IMR-90 (cell line): ENCODE data around the gene SPATA18. TPM values are rescaled to one million over a fixed set of nuclear protein-coding genes. Genes with fewer than 3 reads are reported as not detected.

Experiments
- ATAC-seq: fragments of 200-7000 bp; cut with Tn5 transposase; 2 replicates; pipeline ENCODE4 v1.9.1; 2020; ENCODE audit warnings: low read depth, mild to moderate bottlenecking, moderate library complexity
- BruUV-seq: library from RNA; stranded (reverse); fragments of 400-500 nt; replicated peaks from 2 replicates; lab custom pipeline; 2021; lab: Mats Ljungman, UMichigan
- CTCF ChIA-PET: fragments of 300-600 bp; formaldehyde crosslinking; extraction: SDS; loops from one replicate; lab custom pipeline; 2021; ENCODE audit warnings: antibody characterized with exemption; lab: Yijun Ruan, JAX
- POLR2A ChIA-PET: fragments of 300-600 bp; sonication (Branson Sonifier 250); formaldehyde crosslinking; loops from one replicate; lab custom pipeline; 2022; ENCODE audit warnings: antibody characterized with exemption; ENCODE audit not compliant: unreplicated experiment; lab: Charles Lee
- DNase-seq: peaks from one replicate; pipeline ENCODE4 v3.0.0; 2013
- H2AFZ ChIP-seq: replicated peaks from 2 replicates; pipeline ENCODE3; 2013; ENCODE audit warnings: low read length, mild to moderate bottlenecking; ENCODE audit not compliant: poor library complexity
- H2AK5ac ChIP-seq: 2 replicates; pipeline ENCODE4 v1.6.1; 2013; ENCODE audit warnings: low read depth, low read length, inconsistent platforms
- H2AK9ac ChIP-seq: replicated peaks from 2 replicates; pipeline ENCODE3; 2013; ENCODE audit warnings: mild to moderate bottlenecking, low read depth, low read length, moderate library complexity; ENCODE audit not compliant: poor library complexity
- H2BK120ac ChIP-seq: 2 replicates; pipeline ENCODE4 v1.6.1; 2013; ENCODE audit warnings: low read depth, low read length, inconsistent platforms
- H2BK15ac ChIP-seq: 3 replicates; pipeline ENCODE4 v1.6.1; 2013; ENCODE audit warnings: low read depth, low read length, inconsistent platforms
- H2BK20ac ChIP-seq: 2 replicates; pipeline ENCODE4 v1.6.1; 2013; ENCODE audit warnings: low read depth, mild to moderate bottlenecking, inconsistent platforms, low read length, moderate library complexity
- H2BK5ac ChIP-seq: 2 replicates; pipeline ENCODE4 v1.6.1; 2013; ENCODE audit warnings: mild to moderate bottlenecking, low read depth, low read length, inconsistent platforms; ENCODE audit not compliant: poor library complexity, severe bottlenecking
- H3K14ac ChIP-seq: replicated peaks from 2 replicates; pipeline ENCODE4 v1.6.1; 2013; ENCODE audit warnings: low read depth, low read length, inconsistent platforms
- H3K18ac ChIP-seq: 2 replicates; pipeline ENCODE4 v1.6.1; 2013; ENCODE audit warnings: low read depth, low read length, control low read depth
- H3K23ac ChIP-seq: 2 replicates; pipeline ENCODE4 v1.6.1; 2013; ENCODE audit warnings: low read depth, low read length, inconsistent platforms
- H3K27ac ChIP-seq: 2 replicates; pipeline ENCODE4 v1.5.1; 2013; ENCODE audit warnings: mild to moderate bottlenecking, control low read depth, low read length; ENCODE audit not compliant: insufficient read depth
- H3K27me3 ChIP-seq: 2 replicates; pipeline ENCODE4 v1.6.1; 2013; ENCODE audit warnings: low read length; ENCODE audit not compliant: control insufficient read depth, insufficient read depth
- H3K36me3 ChIP-seq: 2 replicates; pipeline ENCODE4 v1.6.1; 2013; ENCODE audit warnings: low read length, mixed read lengths; ENCODE audit not compliant: control insufficient read depth, insufficient read depth
- H3K4ac ChIP-seq: 2 replicates; pipeline ENCODE4 v1.6.1; 2013; ENCODE audit warnings: low read depth, low read length, inconsistent platforms
- H3K4me1 ChIP-seq: 2 replicates; pipeline ENCODE4 v1.6.1; 2013; ENCODE audit warnings: low read length, mixed read lengths; ENCODE audit not compliant: control insufficient read depth, insufficient read depth
- H3K4me2 ChIP-seq: 2 replicates; pipeline ENCODE4 v1.6.1; 2013; ENCODE audit warnings: low read depth, mild to moderate bottlenecking, control low read depth, low read length, moderate library complexity
- H3K4me3 ChIP-seq: 2 replicates; pipeline ENCODE4 v1.5.1; 2013; ENCODE audit warnings: low read depth, mild to moderate bottlenecking, control low read depth, low read length, moderate library complexity; ENCODE audit not compliant: insufficient read depth
- H3K56ac ChIP-seq: 2 replicates; pipeline ENCODE4 v1.6.1; 2013; ENCODE audit warnings: low read length, inconsistent platforms; ENCODE audit not compliant: insufficient read depth; ENCODE audit errors: extremely low read depth
- H3K79me1 ChIP-seq, 2 experiments: 2 replicates each; pipeline ENCODE4 v1.6.1; 2013; ENCODE audit warnings: low read length in 2 of 2, inconsistent platforms in 1 of 2, low read depth in 1 of 2
- H3K9ac ChIP-seq: 2 replicates; pipeline ENCODE4 v1.6.1; 2013; ENCODE audit warnings: low read depth, low read length, control low read depth
- H3K9me1 ChIP-seq: 2 replicates; pipeline ENCODE4 v1.6.1; 2013; ENCODE audit warnings: low read length, inconsistent platforms; ENCODE audit not compliant: insufficient read depth
- H3K9me3 ChIP-seq: 2 replicates; pipeline ENCODE4 v1.6.1; 2013; ENCODE audit warnings: low read length; ENCODE audit not compliant: control insufficient read depth, insufficient read depth
- H4K20me1 ChIP-seq: 2 replicates; pipeline ENCODE4 v1.6.1; 2013; ENCODE audit warnings: low read length, inconsistent platforms; ENCODE audit not compliant: insufficient read depth
- H4K5ac ChIP-seq: 2 replicates; pipeline ENCODE4 v1.6.1; 2013; ENCODE audit warnings: mild to moderate bottlenecking, low read depth, low read length, control low read depth
- H4K8ac ChIP-seq, 2 experiments: 2 replicates each; pipeline ENCODE4 v1.6.1; 2013; ENCODE audit warnings: low read depth in 2 of 2, low read length in 2 of 2, control low read depth in 1 of 2, inconsistent platforms in 1 of 2
- H4K91ac ChIP-seq: 2 replicates; pipeline ENCODE4 v1.6.1; 2013; ENCODE audit warnings: low read depth, low read length, inconsistent platforms; ENCODE audit not compliant: insufficient read depth
- BHLHE40 ChIP-seq: fragments of 150-350 bp; IDR thresholded peaks from 2 replicates; pipeline ENCODE4 v1.6.1; 2016; ENCODE audit warnings: mild to moderate bottlenecking, low read depth, low read length
- CEBPB ChIP-seq: IDR thresholded peaks from 2 replicates; pipeline ENCODE4 v1.6.1; 2012; ENCODE audit warnings: low read depth, low read length, improper control_type of control experiment
- CHD1 ChIP-seq: IDR thresholded peaks from 2 replicates; pipeline ENCODE4 v1.6.1; 2012; ENCODE audit warnings: low read depth, low read length, improper control_type of control experiment
- FOS ChIP-seq: fragments of 150-350 bp; IDR thresholded peaks from 2 replicates; pipeline ENCODE4 v1.6.1; 2016; ENCODE audit warnings: low read depth, low read length
- MAFK ChIP-seq: IDR thresholded peaks from 2 replicates; pipeline ENCODE4 v1.6.1; 2012; ENCODE audit warnings: low read depth, low read length, improper control_type of control experiment
- MAZ ChIP-seq: IDR thresholded peaks from 2 replicates; pipeline ENCODE4 v1.6.1; 2012; ENCODE audit warnings: low read depth, mild to moderate bottlenecking, low read length, improper control_type of control experiment, moderate library complexity, borderline replicate concordance
- MXI1 ChIP-seq: IDR thresholded peaks from 2 replicates; pipeline ENCODE4 v1.6.1; 2012; ENCODE audit warnings: low read depth, mild to moderate bottlenecking, low read length, moderate library complexity, borderline replicate concordance
- NFE2L2 ChIP-seq: fragments of 150-350 bp; IDR thresholded peaks from 2 replicates; pipeline ENCODE4 v1.6.1; 2016; ENCODE audit warnings: low read depth, mild to moderate bottlenecking, low read length
- POLR2A ChIP-seq: IDR thresholded peaks from 2 replicates; pipeline ENCODE4 v1.6.1; 2012; ENCODE audit warnings: mild to moderate bottlenecking, low read depth, low read length
- RAD21 ChIP-seq: IDR thresholded peaks from 2 replicates; pipeline ENCODE4 v1.6.1; 2012; ENCODE audit warnings: low read length, improper control_type of control experiment
- RCOR1 ChIP-seq: IDR thresholded peaks from 2 replicates; pipeline ENCODE4 v1.6.1; 2012; ENCODE audit warnings: mild to moderate bottlenecking, low read length, improper control_type of control experiment; ENCODE audit not compliant: insufficient replicate concordance
- RFX5 ChIP-seq: IDR thresholded peaks from 2 replicates; pipeline ENCODE4 v1.8.0; 2012; ENCODE audit warnings: low read depth, mild to moderate bottlenecking, low read length, moderate library complexity
- SMC3 ChIP-seq: fragments of 150-350 bp; IDR thresholded peaks from 2 replicates; pipeline ENCODE4 v1.6.1; 2016; ENCODE audit warnings: low read depth, mild to moderate bottlenecking, antibody characterized with exemption, low read length, moderate library complexity
- whole genome bisulfite sequencing, 2 experiments: methylation state at CpG; one replicate each; pipeline versions ENCODE4 v1.1.5 to v1.1.7; 2013; ENCODE audit warnings: missing lambda C conversion rate in 2 of 2; ENCODE audit not compliant: insufficient read length in 1 of 2; ENCODE audit errors: extremely low coverage in 2 of 2; 5-methylcytosine and 5-hydroxymethylcytosine counted together
- dilution Hi-C: fragments of 300-500 bp; cut with HindIII; formaldehyde crosslinking; loops from one replicate; pipeline ENCODE4 v1.14.3; 2018; ENCODE audit warnings: low sequenced_read_pairs; ENCODE audit not compliant: unreplicated experiment
- in situ Hi-C: fragments of 300-500 bp; cut with MboI; formaldehyde crosslinking; loops from 3 replicates; pipeline ENCODE4 v1.14.3; 2019; ENCODE audit warnings: low sequenced_read_pairs, inconsistent platforms, mixed read lengths
- intact Hi-C: fragments of 100-400 bp; cut with micrococcal nuclease; formaldehyde crosslinking; loops from 2 replicates; pipeline ENCODE4 v1.10.0; 2022
- polyA plus RNA-seq, 3 experiments: library from polyadenylated mRNA; depleted of rRNA; stranded (reverse); fragments of >200 nt; gene quantifications; 2 replicates each; pipeline ENCODE4 v1.2.3, GENCODE V29; 2012; ENCODE audit warnings: low replicate concordance in 1 of 3
- total RNA-seq: library from RNA; depleted of rRNA; stranded (reverse); fragments of >200 nt; gene quantifications from 2 replicates; pipeline ENCODE4 v1.2.3, GENCODE V29; 2012
- TF ChIP-seq, protein P1 (sequence below): fragments of 150-350 bp; IDR thresholded peaks from 2 replicates; pipeline ENCODE4 v1.6.1; 2017; ENCODE audit warnings: mild to moderate bottlenecking, antibody characterized with exemption, low read length, low read depth
- TF ChIP-seq, protein P2 (sequence below): fragments of 150-350 bp; IDR thresholded peaks from 2 replicates; pipeline ENCODE4 v1.6.1; 2016; ENCODE audit warnings: low read depth, mild to moderate bottlenecking, low read length, moderate library complexity, borderline replicate concordance
- TF ChIP-seq, protein P3 (sequence below): conservative IDR thresholded peaks from 2 replicates; pipeline ENCODE4 v1.5.1; 2012; ENCODE audit warnings: mild to moderate bottlenecking, low read depth, low read length, improper control_type of control experiment

Gene SPATA18
- total and polyA plus RNA-seq, 2 of the 4 experiments (the other 2 are of a cell fraction) = 3.0 to 4.7 TPM

DNA sequence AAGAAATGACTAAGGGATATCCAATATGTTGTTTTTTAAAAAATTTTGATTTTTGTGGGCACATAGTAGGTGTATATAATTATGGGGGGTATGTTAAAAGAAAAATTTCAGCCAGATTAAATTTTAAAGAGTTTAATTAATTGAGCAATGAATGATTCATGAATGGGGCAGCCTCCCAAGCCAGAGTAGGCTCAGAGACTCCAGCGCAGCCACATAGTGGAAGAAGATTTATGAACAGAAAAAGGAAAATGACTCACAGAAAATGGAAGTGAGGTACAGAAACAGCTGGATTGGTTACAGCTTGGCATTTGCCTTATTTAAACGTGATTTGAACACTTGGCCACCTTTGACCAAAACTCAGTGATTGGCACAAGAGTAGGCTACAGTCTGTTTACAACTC lies 91.7 kb downstream of the SPATA18 start:
- WGBS, 2 experiments = no CpG with 5 or more reads among the region's 2 CpGs
- Histone ChIP-seq H3K4ac (no peak overlapping the region), H2AFZ (no peak overlapping the region), H3K36me3 (no peaks in the 10 kb centered on the region), H2BK20ac (no peak overlapping the region), H3K23ac (no peak overlapping the region), H3K9me3 (no peaks in the 10 kb centered on the region), H3K18ac (no peak overlapping the region), H2AK9ac (no peak overlapping the region), H3K9ac (no peak overlapping the region), H4K91ac (no peak overlapping the region), H3K79me1 (no peaks in the 10 kb centered on the region), H2AK5ac (no peak overlapping the region), H3K4me3 (no peak overlapping the region), H3K27me3 (no peaks in the 10 kb centered on the region), H3K56ac (no peak overlapping the region), H4K5ac (no peak overlapping the region), H4K8ac (no peak overlapping the region), H2BK120ac (no peak overlapping the region), H3K9me1 (no peaks in the 10 kb centered on the region), H3K4me2 (no peak overlapping the region), H3K14ac (no peak overlapping the region), H2BK15ac (no peak overlapping the region), H4K20me1 (no peaks in the 10 kb centered on the region), H3K4me1 (no peaks in the 10 kb centered on the region), H2BK5ac (no peak overlapping the region), H3K27ac (no peak overlapping the region)
- no peak for ATAC-seq
- dilution Hi-C loops (no loop called here), intact Hi-C loops (loop anchor here (10.0 kb wide), 1 partner anchor 62 kb away; no protein-coding TSS in a partner anchor), in situ Hi-C loops (no loop called here)
- no peak for TF ChIP-seq SMC3
- no peak for TF ChIP-seq RAD21
- no peak for TF ChIP-seq BHLHE40
- no peak for TF ChIP-seq MXI1
- TF ChIP-seq RCOR1 = no peak
- TF ChIP-seq RFX5 = no peak
- no peak for TF ChIP-seq MAFK
- TF ChIP-seq FOS = no peak
- no peak for TF ChIP-seq NFE2L2
- TF ChIP-seq POLR2A = no peak
- TF ChIP-seq, protein P1, sequence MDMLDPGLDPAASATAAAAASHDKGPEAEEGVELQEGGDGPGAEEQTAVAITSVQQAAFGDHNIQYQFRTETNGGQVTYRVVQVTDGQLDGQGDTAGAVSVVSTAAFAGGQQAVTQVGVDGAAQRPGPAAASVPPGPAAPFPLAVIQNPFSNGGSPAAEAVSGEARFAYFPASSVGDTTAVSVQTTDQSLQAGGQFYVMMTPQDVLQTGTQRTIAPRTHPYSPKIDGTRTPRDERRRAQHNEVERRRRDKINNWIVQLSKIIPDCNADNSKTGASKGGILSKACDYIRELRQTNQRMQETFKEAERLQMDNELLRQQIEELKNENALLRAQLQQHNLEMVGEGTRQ = no peak
- TF ChIP-seq CHD1 = no peak
- TF ChIP-seq, protein P2, sequence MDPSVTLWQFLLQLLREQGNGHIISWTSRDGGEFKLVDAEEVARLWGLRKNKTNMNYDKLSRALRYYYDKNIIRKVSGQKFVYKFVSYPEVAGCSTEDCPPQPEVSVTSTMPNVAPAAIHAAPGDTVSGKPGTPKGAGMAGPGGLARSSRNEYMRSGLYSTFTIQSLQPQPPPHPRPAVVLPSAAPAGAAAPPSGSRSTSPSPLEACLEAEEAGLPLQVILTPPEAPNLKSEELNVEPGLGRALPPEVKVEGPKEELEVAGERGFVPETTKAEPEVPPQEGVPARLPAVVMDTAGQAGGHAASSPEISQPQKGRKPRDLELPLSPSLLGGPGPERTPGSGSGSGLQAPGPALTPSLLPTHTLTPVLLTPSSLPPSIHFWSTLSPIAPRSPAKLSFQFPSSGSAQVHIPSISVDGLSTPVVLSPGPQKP = no peak
- TF ChIP-seq, protein P3, sequence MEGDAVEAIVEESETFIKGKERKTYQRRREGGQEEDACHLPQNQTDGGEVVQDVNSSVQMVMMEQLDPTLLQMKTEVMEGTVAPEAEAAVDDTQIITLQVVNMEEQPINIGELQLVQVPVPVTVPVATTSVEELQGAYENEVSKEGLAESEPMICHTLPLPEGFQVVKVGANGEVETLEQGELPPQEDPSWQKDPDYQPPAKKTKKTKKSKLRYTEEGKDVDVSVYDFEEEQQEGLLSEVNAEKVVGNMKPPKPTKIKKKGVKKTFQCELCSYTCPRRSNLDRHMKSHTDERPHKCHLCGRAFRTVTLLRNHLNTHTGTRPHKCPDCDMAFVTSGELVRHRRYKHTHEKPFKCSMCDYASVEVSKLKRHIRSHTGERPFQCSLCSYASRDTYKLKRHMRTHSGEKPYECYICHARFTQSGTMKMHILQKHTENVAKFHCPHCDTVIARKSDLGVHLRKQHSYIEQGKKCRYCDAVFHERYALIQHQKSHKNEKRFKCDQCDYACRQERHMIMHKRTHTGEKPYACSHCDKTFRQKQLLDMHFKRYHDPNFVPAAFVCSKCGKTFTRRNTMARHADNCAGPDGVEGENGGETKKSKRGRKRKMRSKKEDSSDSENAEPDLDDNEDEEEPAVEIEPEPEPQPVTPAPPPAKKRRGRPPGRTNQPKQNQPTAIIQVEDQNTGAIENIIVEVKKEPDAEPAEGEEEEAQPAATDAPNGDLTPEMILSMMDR = no peak
- no peak for TF ChIP-seq CEBPB
- no peak for TF ChIP-seq MAZ
- ChIA-PET CTCF (no interaction called here), POLR2A (no interaction called here)
- BruUV-seq = no TSS peak
- DNase-seq = no peak
